HG02759 (cell line): ENCODE measurements around the gene EVPL.
"Not testable (repeated sequence)": the region's sequence is repeated elsewhere in the genome, so short reads cannot be mapped to it uniquely, and the experiment has no call there.

Experiments used
- ATAC-seq: cut with Tn5 transposase; IDR thresholded peaks from one replicate; pipeline ENCODE4 v1.9.1; 2021; ENCODE audit warnings: mild to moderate bottlenecking, moderate library complexity; ENCODE audit not compliant: unreplicated experiment

EVPL gene

GRCh38 chr17:75970626-75971025 lies 56.5 kb downstream of the EVPL start:
- ATAC-seq = no peak

GRCh38 chr17:75970011-75970523 lies 57.0 kb downstream of the EVPL start:
- no peak for ATAC-seq

DNA sequence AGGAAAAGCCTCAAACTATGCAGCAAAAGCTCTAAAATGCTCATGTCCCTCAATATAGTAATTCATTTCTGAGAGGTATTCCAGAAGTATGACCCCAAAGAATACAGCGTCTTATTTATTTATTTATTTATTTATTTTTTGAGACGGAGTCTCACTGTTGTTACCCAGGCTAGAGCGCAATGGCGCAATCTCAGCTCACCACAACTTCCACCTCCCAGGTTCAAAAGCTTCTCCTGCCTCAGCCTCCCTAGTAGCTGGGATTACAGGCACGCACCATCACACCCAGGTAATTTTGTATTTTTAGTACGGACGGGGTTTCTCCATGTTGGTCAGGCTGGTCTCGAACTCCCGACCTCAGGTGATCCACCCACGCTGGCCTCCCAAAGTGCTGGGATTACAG lies 58.1 kb downstream of the EVPL start:
- not testable (repeated sequence) for ATAC-seq

- no peak for ATAC-seq
These were observed 61.6 kb downstream of the EVPL start for GRCh38 chr17:75965468-75965867.

DNA sequence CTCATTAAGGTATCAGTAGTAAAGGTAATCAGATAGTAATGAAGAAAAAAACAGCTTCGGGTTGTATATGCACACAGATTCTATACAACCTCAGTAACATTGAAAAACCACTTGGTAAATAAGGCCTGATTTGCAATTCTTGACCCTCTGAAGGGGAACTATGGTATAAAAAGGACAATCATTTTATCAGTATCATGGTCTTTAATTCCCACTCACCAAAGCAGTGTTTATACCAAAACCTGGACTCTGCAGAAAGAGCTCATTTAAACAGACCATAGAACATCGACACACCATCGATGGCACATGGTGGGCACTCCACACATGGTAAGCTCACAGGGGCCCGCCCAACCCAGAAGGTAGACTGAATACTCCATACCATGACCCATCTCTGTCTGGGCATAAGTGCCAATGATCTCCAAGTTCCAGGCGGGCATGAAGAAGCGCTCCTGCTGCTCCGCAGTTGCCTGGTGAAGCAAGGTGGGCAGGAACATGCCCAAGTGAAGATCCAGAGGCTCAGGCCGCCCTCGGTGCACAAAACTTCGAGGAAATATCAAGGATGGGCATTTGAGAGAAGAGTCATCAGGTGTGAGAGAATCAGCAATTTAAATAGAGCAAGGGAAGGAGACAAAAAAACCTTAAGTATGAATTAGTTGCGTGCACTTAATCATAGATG lies 67.1 kb downstream of the EVPL start:
- no peak for ATAC-seq

GRCh38 chr17:75959051-75959838 lies 67.9 kb downstream of the EVPL start:
- ATAC-seq = no peak
